H1 (cell line): ENCODE data around the gene CYP2W1. TPM values are rescaled to one million over a fixed set of nuclear protein-coding genes. Genes with fewer than 3 reads are reported as not detected.

Experiments
- CTCF ChIA-PET: fragments of 300-600 bp; sonication (Branson Sonifier 250); formaldehyde crosslinking; loops from one replicate; lab custom pipeline; 2021; ENCODE audit not compliant: partially characterized antibody; lab: Charles Lee
- POLR2A ChIA-PET: fragments of 300-600 bp; sonication (Branson Sonifier 250); formaldehyde crosslinking; loops from one replicate; lab custom pipeline; 2021; ENCODE audit warnings: inconsistent platforms; ENCODE audit not compliant: partially characterized antibody; lab: Charles Lee
- DNase-seq, 2 experiments: peaks; one replicate each; pipeline versions ENCODE4 v3.0.0 to v3.0.0-alpha.2; 2010 to 2022; ENCODE audit warnings: low spot score in 2 of 2, low read depth in 1 of 2, mixed read lengths in 1 of 2
- FAIRE-seq: peaks from 2 replicates; lab custom pipeline; 2011; peaks lifted over from hg19 to GRCh38; lab: Jason Lieb, UNC
- H2AFZ ChIP-seq: 2 replicates; pipeline ENCODE4 v1.8.1; 2012; ENCODE audit warnings: low read length, inconsistent platforms
- H2AK5ac ChIP-seq: 2 replicates; pipeline ENCODE4 v1.6.1; 2013; ENCODE audit warnings: low read depth, low read length
- H2BK120ac ChIP-seq: replicated peaks from 2 replicates; pipeline ENCODE3; 2013; ENCODE audit warnings: low read depth, low read length, inconsistent platforms
- H2BK12ac ChIP-seq: 2 replicates; pipeline ENCODE4 v1.6.1; 2013; ENCODE audit warnings: low read depth, low read length
- H2BK15ac ChIP-seq: 2 replicates; pipeline ENCODE4 v1.6.1; 2013; ENCODE audit warnings: low read length
- H2BK20ac ChIP-seq: 2 replicates; pipeline ENCODE4 v1.6.1; 2013; ENCODE audit warnings: low read length
- H2BK5ac ChIP-seq: 2 replicates; pipeline ENCODE4 v1.6.1; 2013; ENCODE audit warnings: low read depth, low read length
- H3K14ac ChIP-seq: 2 replicates; pipeline ENCODE4 v1.6.1; 2013; ENCODE audit warnings: inconsistent platforms; ENCODE audit not compliant: insufficient read length
- H3K18ac ChIP-seq: 2 replicates; pipeline ENCODE4 v1.6.1; 2013; ENCODE audit warnings: low read length; ENCODE audit errors: extremely low read depth
- H3K23ac ChIP-seq: 2 replicates; pipeline ENCODE4 v1.6.1; 2013; ENCODE audit warnings: inconsistent platforms; ENCODE audit not compliant: insufficient read length
- H3K23me2 ChIP-seq: 2 replicates; pipeline ENCODE4 v1.6.1; 2013; ENCODE audit warnings: low read depth, low read length
- H3K27ac ChIP-seq: 2 replicates; pipeline ENCODE4 v1.6.1; 2011; ENCODE audit warnings: low read depth, low read length, inconsistent platforms
- H3K27me3 ChIP-seq, 4 experiments: replicated peaks in 1 of 4; 1 replicate in 1 of 4; 2 replicates in 3 of 4; pipeline versions ENCODE4 v1.6.1 to v1.8.1; 2011 to 2013; ENCODE audit warnings: low read length in 3 of 4, mild to moderate bottlenecking in 3 of 4, inconsistent platforms in 2 of 4, mixed read lengths in 2 of 4, moderate library complexity in 1 of 4; ENCODE audit not compliant: control insufficient read depth in 3 of 4, insufficient read depth in 3 of 4; ENCODE audit errors: extremely low read depth in 1 of 4
- H3K36me3 ChIP-seq, 4 experiments: 2 replicates each; pipeline versions ENCODE4 v1.6.1 to v1.8.1; 2011 to 2013; ENCODE audit warnings: mild to moderate bottlenecking in 4 of 4, low read length in 3 of 4, moderate library complexity in 2 of 4, control low read depth in 1 of 4, inconsistent platforms in 1 of 4; ENCODE audit not compliant: insufficient read depth in 4 of 4, control insufficient read depth in 2 of 4
- H3K4ac ChIP-seq: replicated peaks from 2 replicates; pipeline ENCODE3; 2013; ENCODE audit warnings: low read length, low read depth, mixed read lengths, inconsistent platforms; ENCODE audit not compliant: insufficient read length
- H3K4me1 ChIP-seq, 4 experiments: replicated peaks in 1 of 4; 1 replicate in 1 of 4; 2 replicates in 3 of 4; pipeline versions ENCODE4 v1.6.1 to v1.8.1; 2011 to 2013; ENCODE audit warnings: low read length in 3 of 4, inconsistent platforms in 2 of 4, mixed read lengths in 1 of 4; ENCODE audit not compliant: insufficient read depth in 4 of 4, control insufficient read depth in 3 of 4
- H3K4me2 ChIP-seq, 2 experiments: 2 replicates each; pipeline versions ENCODE4 v1.6.1 to v1.8.1; 2011 to 2013; ENCODE audit warnings: low read depth in 2 of 2, low read length in 2 of 2, control low read depth in 1 of 2, inconsistent platforms in 1 of 2, mild to moderate bottlenecking in 1 of 2; ENCODE audit not compliant: insufficient read depth in 1 of 2
- H3K4me3 ChIP-seq, 4 experiments: fragments of 200-600, 300-600 bp in 1 of 4; sonication (generic), shearing (Covaris generic), sonication (Bioruptor Twin) in 1 of 4; 2 replicates each; pipeline versions ENCODE4 v1.5.1 to v1.8.1; 2011 to 2016; ENCODE audit warnings: low read length in 4 of 4, low read depth in 3 of 4, control low read depth in 2 of 4, inconsistent platforms in 2 of 4, mild to moderate bottlenecking in 2 of 4, mixed read lengths in 1 of 4, moderate library complexity in 1 of 4; ENCODE audit not compliant: insufficient read depth in 2 of 4; ENCODE audit errors: extremely low read depth in 1 of 4
- H3K56ac ChIP-seq: replicated peaks from 2 replicates; pipeline ENCODE3; 2013; ENCODE audit warnings: low read depth, mild to moderate bottlenecking, mixed read lengths, low read length, inconsistent platforms; ENCODE audit not compliant: insufficient read length
- H3K79me1 ChIP-seq: 2 replicates; pipeline ENCODE4 v1.6.1; 2013; ENCODE audit warnings: low read depth, low read length, control low read depth
- H3K79me2 ChIP-seq, 2 experiments: 2 replicates each; pipeline versions ENCODE4 v1.6.1 to v1.8.1; 2012 to 2013; ENCODE audit warnings: low read length in 2 of 2, mild to moderate bottlenecking in 2 of 2, inconsistent platforms in 1 of 2; ENCODE audit not compliant: insufficient read depth in 2 of 2, control insufficient read depth in 1 of 2
- H3K9ac ChIP-seq, 4 experiments: replicated peaks in 1 of 4; 1 replicate in 1 of 4; 2 replicates in 3 of 4; pipeline versions ENCODE4 v1.6.1 to v1.8.1; 2011 to 2013; ENCODE audit warnings: low read depth in 3 of 4, low read length in 3 of 4, control low read depth in 2 of 4, mild to moderate bottlenecking in 2 of 4, moderate library complexity in 2 of 4, inconsistent platforms in 1 of 4; ENCODE audit errors: extremely low read depth in 1 of 4
- H3K9me3 ChIP-seq, 2 experiments: 2 replicates each; pipeline versions ENCODE4 v1.6.1 to v1.8.1; 2012 to 2013; ENCODE audit warnings: mild to moderate bottlenecking in 2 of 2, moderate library complexity in 2 of 2, control low read depth in 1 of 2, inconsistent platforms in 1 of 2, low read depth in 1 of 2, low read length in 1 of 2, mixed read lengths in 1 of 2; ENCODE audit not compliant: insufficient read depth in 2 of 2
- H4K20me1 ChIP-seq, 2 experiments: replicated peaks in 1 of 2; 2 replicates each; pipeline versions ENCODE3 to v1.8.1; 2011 to 2013; ENCODE audit warnings: inconsistent platforms in 2 of 2, low read length in 2 of 2, mild to moderate bottlenecking in 1 of 2; ENCODE audit not compliant: insufficient read depth in 2 of 2, control insufficient read depth in 1 of 2
- H4K5ac ChIP-seq: 2 replicates; pipeline ENCODE4 v1.6.1; 2013; ENCODE audit warnings: low read length, low read depth, mixed read lengths, inconsistent platforms; ENCODE audit not compliant: insufficient read length
- H4K8ac ChIP-seq: 2 replicates; pipeline ENCODE4 v1.8.0; 2013; ENCODE audit warnings: mild to moderate bottlenecking, moderate library complexity, low read length, inconsistent platforms; ENCODE audit not compliant: insufficient read depth; ENCODE audit errors: extremely low read depth
- H4K91ac ChIP-seq: replicated peaks from 2 replicates; pipeline ENCODE3; 2013; ENCODE audit warnings: low read length, mixed read lengths, inconsistent platforms; ENCODE audit not compliant: insufficient read length
- ATF3 ChIP-seq: IDR thresholded peaks from 2 replicates; pipeline ENCODE4 v1.6.1; 2011; ENCODE audit warnings: low read depth, mild to moderate bottlenecking, low read length; ENCODE audit not compliant: insufficient read depth
- CBX8 ChIP-seq: fragments of 300-800, 300-1000 bp; sonication (generic); IDR thresholded peaks from 2 replicates; pipeline ENCODE4 v1.7.1; 2016; ENCODE audit warnings: low read depth, low read length, borderline replicate concordance
- E2F6 ChIP-seq: IDR thresholded peaks from 2 replicates; pipeline ENCODE4 v1.6.1; 2012; ENCODE audit warnings: inconsistent platforms
- HDAC2 ChIP-seq, 2 experiments: fragments of 300-600 bp in 1 of 2; sonication (generic) in 1 of 2; IDR thresholded peaks; 2 replicates each; pipeline ENCODE4 v1.6.1; 2011 to 2012; ENCODE audit warnings: low read depth in 2 of 2, low read length in 2 of 2, mild to moderate bottlenecking in 2 of 2, moderate library complexity in 2 of 2, borderline replicate concordance in 1 of 2, inconsistent platforms in 1 of 2
- JUND ChIP-seq: IDR thresholded peaks from 2 replicates; pipeline ENCODE4 v1.6.1; 2011; ENCODE audit warnings: mild to moderate bottlenecking, improper control_type of control experiment, low read length
- RFX5 ChIP-seq: IDR thresholded peaks from 2 replicates; pipeline ENCODE4 v1.6.1; 2011; ENCODE audit warnings: low read depth, low read length, improper control_type of control experiment, borderline replicate concordance
- SIN3A ChIP-seq, 2 experiments: IDR thresholded peaks in 1 of 2; conservative IDR thresholded peaks in 1 of 2; 2 replicates each; pipeline ENCODE4 v1.6.1; 2011 to 2012; ENCODE audit warnings: low read length in 2 of 2, improper control_type of control experiment in 1 of 2, low read depth in 1 of 2, mild to moderate bottlenecking in 1 of 2
- SIRT6 ChIP-seq: IDR thresholded peaks from one replicate; pipeline ENCODE4 v1.7.1; 2012; ENCODE audit warnings: low read length, inconsistent platforms
- TBP ChIP-seq: IDR thresholded peaks from 2 replicates; pipeline ENCODE4 v1.6.1; 2011; ENCODE audit warnings: low read depth, low read length, improper control_type of control experiment
- WGBS, 2 experiments: shearing (Covaris generic) in 1 of 2; methylation state at CpG; one replicate each; pipeline versions ENCODE4 v1.1.6 to v1.1.7; 2013 to 2015; ENCODE audit warnings: low lambda C conversion rate in 2 of 2, mixed read lengths in 2 of 2, inconsistent platforms in 1 of 2, low coverage in 1 of 2, missing lambda C conversion rate in 1 of 2; ENCODE audit not compliant: insufficient replicate concordance in 2 of 2, insufficient coverage in 1 of 2, insufficient read length in 1 of 2; ENCODE audit errors: extremely low coverage in 1 of 2, missing lambda C conversion rate in 1 of 2; 5-methylcytosine and 5-hydroxymethylcytosine counted together
- polyA plus RNA-seq, 7 experiments: library from polyadenylated mRNA; depleted of rRNA in 3 of 7; stranded (reverse) in 5 of 7; unstranded in 2 of 7; fragments of >200 nt in 5 of 7; fragments of 200-250 nt in 2 of 7; gene quantifications; 1 replicate in 5 of 7; 2 replicates in 1 of 7; 4 replicates in 1 of 7; pipeline versions ENCODE4 v1.2.1 to v1.2.3, GENCODE V29; 2011 to 2013; ENCODE audit warnings: missing spikeins in 2 of 7, mixed read lengths in 2 of 7
- total RNA-seq: library from RNA; stranded (reverse); fragmentation: NEBNext Ultra II Directional; extraction: Animal tissue kit (Norgen Biotek cat#: 25700); gene quantifications from 2 replicates; pipeline ENCODE4 v1.2.1, GENCODE V29; 2021

CYP2W1 gene
- total and polyA plus RNA-seq, 2 of the 8 experiments (the other 6 are each of a cell fraction or from before 2014, with no cell fraction given): not detected

GRCh38 chr7:946256-946996, 36.6 kb upstream of the CYP2W1 start:
- Histone ChIP-seq H3K14ac (no peak overlapping the region), H3K79me2 (no peaks in the 10 kb centered on the region), H2AK5ac (no peak overlapping the region; the same call in 1 of the 2 replicates), H2BK120ac (peak overlapping the region; percentile 33), H3K27ac (no peak overlapping the region; the same call in 1 of the 2 replicates), H3K23me2 (no peaks in the 10 kb centered on the region), H2BK15ac (no peak overlapping the region), H2BK12ac (no peak overlapping the region), H3K4ac (peak overlapping the region; percentile 96), H4K20me1 (no peaks in the 10 kb centered on the region), H3K56ac (no peak overlapping the region), H3K4me2 (peak overlapping the region in 1 of 2 experiments; percentile 47; a peak in 1 of 4 replicates), H2AFZ (no peak overlapping the region), H3K9ac (no peak overlapping the region), H3K27me3 (peaks cover 0 to 4% (median 0%) of the 10 kb centered on the region in 4 experiments; a peak in 2 of 7 replicates), H3K18ac (peak overlapping the region; percentile 81; the same call in 1 of the 2 replicates), H3K79me1 (no peaks in the 10 kb centered on the region), H3K4me1 (peaks cover 0 to 26% (median 18%) of the 10 kb centered on the region in 4 experiments; a peak in 6 of 7 replicates), H4K5ac (peak overlapping the region; percentile 46), H3K4me3 (no peak overlapping the region; a peak in 1 of 8 replicates), H2BK20ac (no peak overlapping the region; the same call in 1 of the 2 replicates), H3K23ac (no peak overlapping the region), H3K9me3 (no peaks in the 10 kb centered on the region), H2BK5ac (peak overlapping the region; percentile 93; the same call in 1 of the 2 replicates), H3K36me3 (no peaks in the 10 kb centered on the region), H4K8ac (peak overlapping the region; percentile 77), H4K91ac (peak overlapping the region; percentile 100)
- 94% methylated on average over 19 of the region's 29 CpGs; no CpG with 5 or more reads in 1 of the 2 experiments for WGBS, 2 experiments
- POLR2A ChIA-PET: interaction anchor here (0.7 to 1.2 kb wide), 3 partner anchors 11 to 29 kb away, joined by 3 to 6 read pairs (median 3); partner anchors contain the start of gene COX19
- no peak for FAIRE-seq
- DNase-seq: no peak
- CTCF ChIA-PET: interaction anchor here (0.6 to 1.6 kb wide), 2 partner anchors 11 to 46 kb away, joined by 3 to 6 read pairs; no protein-coding TSS in a partner anchor
- TF ChIP-seq ATF3: no peak
- no peak for TF ChIP-seq CBX8
- no peak for TF ChIP-seq SIN3A (conservative IDR thresholded peaks at IDR 0.05 in 1 of 2, IDR thresholded peaks at IDR 0.05 in 1 of 2; ENCODE audit: low read depth in 1 of 2, low read length in 2 of 2)
- no peak for TF ChIP-seq HDAC2 (IDR thresholded peaks at IDR 0.05; ENCODE audit: borderline replicate concordance in 1 of 2, low read depth in 2 of 2, low read length in 2 of 2)
- TF ChIP-seq JUND: no peak
- no peak for TF ChIP-seq TBP
- TF ChIP-seq RFX5: no peak
- no peak for TF ChIP-seq E2F6
- no peak for TF ChIP-seq SIRT6
